RWPE2 (cell line): ENCODE measurements around the gene RBM20.
"Not testable (repeated sequence)": the region's sequence is repeated elsewhere in the genome, so short reads cannot be mapped to it uniquely, and the experiment has no call there.

Experiments
- ATAC-seq: fragments of 200-7000 bp; cut with Tn5 transposase; 3 replicates; pipeline ENCODE4 v1.9.1; 2021; ENCODE audit warnings: low read depth
- DNase-seq: peaks from one replicate; pipeline ENCODE4 v3.0.0-alpha.2; 2020; ENCODE audit warnings: low spot score
- H3K27ac ChIP-seq: fragments of 450-650 bp; 2 replicates; pipeline ENCODE4 v1.5.1; 2017; ENCODE audit warnings: mild to moderate bottlenecking; ENCODE audit not compliant: poor library complexity, severe bottlenecking
- H3K27me3 ChIP-seq: fragments of 250-450 bp; sonication (Bioruptor Pico); 2 replicates; pipeline ENCODE4 v1.5.1; 2021; ENCODE audit warnings: mild to moderate bottlenecking, moderate library complexity; ENCODE audit not compliant: insufficient read depth, poor library complexity, severe bottlenecking
- H3K36me3 ChIP-seq: fragments of 250-450 bp; sonication (Bioruptor Pico); 2 replicates; pipeline ENCODE4 v1.5.1; 2020; ENCODE audit warnings: low read depth, mild to moderate bottlenecking, moderate library complexity
- H3K4me1 ChIP-seq: fragments of 250-450 bp; sonication (Bioruptor Pico); 2 replicates; pipeline ENCODE4 v1.5.1; 2021; ENCODE audit warnings: mild to moderate bottlenecking, moderate library complexity; ENCODE audit not compliant: insufficient read depth, poor library complexity, severe bottlenecking
- H3K4me3 ChIP-seq: fragments of 250-450 bp; sonication (Bioruptor Pico); 2 replicates; pipeline ENCODE4 v1.5.1; 2021; ENCODE audit warnings: mild to moderate bottlenecking, moderate library complexity; ENCODE audit not compliant: severe bottlenecking
- H3K9me3 ChIP-seq: fragments of 250-450 bp; sonication (Bioruptor Pico); 2 replicates; pipeline ENCODE4 v1.5.1; 2021; ENCODE audit warnings: mild to moderate bottlenecking, moderate library complexity; ENCODE audit not compliant: severe bottlenecking
- TF ChIP-seq, protein P1 (sequence below): fragments of 450-650 bp; IDR thresholded peaks from one replicate; pipeline ENCODE4 v1.5.1; 2017; ENCODE audit warnings: mild to moderate bottlenecking, moderate library complexity; ENCODE audit not compliant: poor library complexity, severe bottlenecking

Gene RBM20

GRCh38 chr10:110652475-110653118 is 8.5 kb downstream of the RBM20 start:
- H3K27ac ChIP-seq, result no peak overlapping the region
- no peaks in the 10 kb centered on the region for H3K9me3 ChIP-seq
- ATAC-seq (no peak), DNase-seq (no peak)
- no peak overlapping the region for H3K4me3 ChIP-seq
- TF ChIP-seq, protein P1, sequence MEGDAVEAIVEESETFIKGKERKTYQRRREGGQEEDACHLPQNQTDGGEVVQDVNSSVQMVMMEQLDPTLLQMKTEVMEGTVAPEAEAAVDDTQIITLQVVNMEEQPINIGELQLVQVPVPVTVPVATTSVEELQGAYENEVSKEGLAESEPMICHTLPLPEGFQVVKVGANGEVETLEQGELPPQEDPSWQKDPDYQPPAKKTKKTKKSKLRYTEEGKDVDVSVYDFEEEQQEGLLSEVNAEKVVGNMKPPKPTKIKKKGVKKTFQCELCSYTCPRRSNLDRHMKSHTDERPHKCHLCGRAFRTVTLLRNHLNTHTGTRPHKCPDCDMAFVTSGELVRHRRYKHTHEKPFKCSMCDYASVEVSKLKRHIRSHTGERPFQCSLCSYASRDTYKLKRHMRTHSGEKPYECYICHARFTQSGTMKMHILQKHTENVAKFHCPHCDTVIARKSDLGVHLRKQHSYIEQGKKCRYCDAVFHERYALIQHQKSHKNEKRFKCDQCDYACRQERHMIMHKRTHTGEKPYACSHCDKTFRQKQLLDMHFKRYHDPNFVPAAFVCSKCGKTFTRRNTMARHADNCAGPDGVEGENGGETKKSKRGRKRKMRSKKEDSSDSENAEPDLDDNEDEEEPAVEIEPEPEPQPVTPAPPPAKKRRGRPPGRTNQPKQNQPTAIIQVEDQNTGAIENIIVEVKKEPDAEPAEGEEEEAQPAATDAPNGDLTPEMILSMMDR, result no peak
- H3K4me1 ChIP-seq, result no peaks in the 10 kb centered on the region
- no peaks in the 10 kb centered on the region for H3K27me3 ChIP-seq
- no peaks in the 10 kb centered on the region for H3K36me3 ChIP-seq

GRCh38 chr10:110655320-110655719 is 11.2 kb downstream of the RBM20 start:
- DNase-seq, result no peak
- no peaks in the 10 kb centered on the region for H3K9me3 ChIP-seq

GRCh38 chr10:110656612-110657011 is 12.5 kb downstream of the RBM20 start:
- H3K4me3 ChIP-seq, result no peak overlapping the region
- no peaks in the 10 kb centered on the region for H3K27me3 ChIP-seq
- DNase-seq (no peak), ATAC-seq (no peak)
- no peaks in the 10 kb centered on the region for H3K4me1 ChIP-seq
- H3K27ac ChIP-seq, result no peak overlapping the region
- TF ChIP-seq, protein P1, result no peak
- H3K9me3 ChIP-seq, result no peaks in the 10 kb centered on the region
- no peaks in the 10 kb centered on the region for H3K36me3 ChIP-seq

More at GRCh38 chr10:110655320-110655719, 11.2 kb downstream of the RBM20 start:
- no peak overlapping the region for H3K4me3 ChIP-seq
- H3K36me3 ChIP-seq, result no peaks in the 10 kb centered on the region
- no peaks in the 10 kb centered on the region for H3K4me1 ChIP-seq
- TF ChIP-seq, protein P1, result no peak
- ATAC-seq, result no peak
- no peak overlapping the region for H3K27ac ChIP-seq
- no peaks in the 10 kb centered on the region for H3K27me3 ChIP-seq

- Histone ChIP-seq H3K27ac (no peak overlapping the region), H3K36me3 (no peaks in the 10 kb centered on the region), H3K4me3 (no peak overlapping the region), H3K27me3 (no peaks in the 10 kb centered on the region), H3K4me1 (no peaks in the 10 kb centered on the region), H3K9me3 (no peaks in the 10 kb centered on the region)
- ATAC-seq (no peak), DNase-seq (no peak)
- TF ChIP-seq, protein P1, result no peak
Measured at GRCh38 chr10:110657973-110658691, 14.0 kb downstream of the RBM20 start.

- H3K4me3 ChIP-seq, result no peak overlapping the region
- TF ChIP-seq, protein P1, result no peak
- H3K36me3 ChIP-seq, result no peaks in the 10 kb centered on the region
- H3K9me3 ChIP-seq, result no peaks in the 10 kb centered on the region
- no peak overlapping the region for H3K27ac ChIP-seq
- no peaks in the 10 kb centered on the region for H3K27me3 ChIP-seq
- H3K4me1 ChIP-seq, result no peaks in the 10 kb centered on the region
- ATAC-seq, result no peak
- no peak for DNase-seq
Measured at GRCh38 chr10:110659558-110659957, 15.4 kb downstream of the RBM20 start.

GRCh38 chr10:110660289-110660688 is 16.2 kb downstream of the RBM20 start:
- DNase-seq, H3K4me3 ChIP-seq: not testable (repeated sequence)

More at GRCh38 chr10:110660289-110660688, 16.2 kb downstream of the RBM20 start:
- not testable (repeated sequence) for H3K4me1 ChIP-seq, H3K27me3 ChIP-seq, H3K27ac ChIP-seq, H3K36me3 ChIP-seq, H3K9me3 ChIP-seq, ATAC-seq
